Stimulated activated CD8-positive, alpha-beta memory T cell treated with anti-CD3 and anti-CD28 coated beads, Interleukin-12 subunit alpha, Interleukin-12 subunit beta, amount 100 ng/mL, for 24 hours (primary cell): ENCODE measurements around the gene PITPNM3.

Experiments used
- DNase-seq: peaks from one replicate; pipeline ENCODE4 v3.0.0-alpha.2; 2020; ENCODE audit errors: extremely low read depth

Gene PITPNM3

GRCh38 chr17:6479622-6480302 is 76.6 kb downstream of the PITPNM3 start:
- DNase-seq = no peak

GRCh38 chr17:6478486-6478885 is 77.9 kb downstream of the PITPNM3 start:
- DNase-seq = no peak

GRCh38 chr17:6477831-6478383 is 78.4 kb downstream of the PITPNM3 start:
- no peak for DNase-seq

- DNase-seq = no peak
These were observed 79.6 kb downstream of the PITPNM3 start for GRCh38 chr17:6476810-6477179.

GRCh38 chr17:6476076-6476809 is 80.1 kb downstream of the PITPNM3 start:
- no peak for DNase-seq

GRCh38 chr17:6475411-6475810 is 80.9 kb downstream of the PITPNM3 start:
- DNase-seq = no peak

GRCh38 chr17:6474906-6475305 is 81.4 kb downstream of the PITPNM3 start:
- no peak for DNase-seq

- DNase-seq = no peak
These were observed 82.0 kb downstream of the PITPNM3 start for GRCh38 chr17:6474376-6474775.

GRCh38 chr17:6473128-6473767 is 83.1 kb downstream of the PITPNM3 start:
- peak; percentile 8 for DNase-seq

- no peak for DNase-seq
These were observed 83.8 kb downstream of the PITPNM3 start for GRCh38 chr17:6472517-6472916.

GRCh38 chr17:6471531-6472465 is 84.6 kb downstream of the PITPNM3 start:
- DNase-seq = no peak

GRCh38 chr17:6470751-6471521 is 85.4 kb downstream of the PITPNM3 start:
- no peak for DNase-seq

- no peak for DNase-seq
These were observed 86.1 kb downstream of the PITPNM3 start for GRCh38 chr17:6470146-6470718.

GRCh38 chr17:6468051-6468790 is 88.1 kb downstream of the PITPNM3 start:
- DNase-seq = no peak

- no peak for DNase-seq
These were observed 88.8 kb downstream of the PITPNM3 start for GRCh38 chr17:6467567-6467966.

- no peak for DNase-seq
These were observed 91.0 kb downstream of the PITPNM3 start for GRCh38 chr17:6465206-6466003.

GRCh38 chr17:6464446-6465041 is 91.8 kb downstream of the PITPNM3 start:
- DNase-seq = no peak

GRCh38 chr17:6463616-6464445 is 92.5 kb downstream of the PITPNM3 start:
- no peak for DNase-seq
